ENCODE data around the gene ABCC1.
"Not testable (repeated sequence)": the region's sequence is repeated elsewhere in the genome, so short reads cannot be mapped to it uniquely, and the experiment has no call there.

ABCC1 gene

DNA sequence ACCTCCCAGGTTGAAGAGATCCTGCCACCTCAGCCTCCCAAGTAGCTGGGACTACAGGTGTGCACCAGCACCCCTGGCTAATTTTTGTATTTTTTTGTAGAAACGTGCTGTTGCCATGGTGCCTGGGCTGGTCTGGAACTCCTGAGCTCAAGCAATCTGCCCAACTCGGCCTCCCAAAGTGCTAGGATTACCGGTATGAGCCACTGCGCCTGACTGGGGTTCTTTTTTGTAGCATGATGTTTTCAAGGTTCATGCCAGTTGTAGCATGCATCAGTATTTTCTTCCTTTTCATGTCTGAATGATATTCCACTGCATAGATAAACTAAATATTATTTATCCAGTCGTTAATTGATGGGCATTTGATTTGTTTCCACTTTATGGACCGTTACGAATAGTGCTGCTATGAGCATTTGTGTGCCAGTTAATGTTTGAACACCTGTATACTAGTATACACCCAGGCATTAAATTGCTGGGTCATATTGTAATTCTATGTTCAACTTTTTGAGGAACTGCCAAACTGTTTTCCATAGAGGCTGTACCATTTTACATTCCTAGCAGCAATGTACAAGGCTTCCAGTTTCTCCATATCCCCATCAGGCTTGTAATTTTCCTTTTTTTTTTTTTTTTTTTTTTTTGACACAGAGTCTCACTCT lies 36.2 kb upstream of the ABCC1 start:
- TF ChIP-seq, protein P1, sequence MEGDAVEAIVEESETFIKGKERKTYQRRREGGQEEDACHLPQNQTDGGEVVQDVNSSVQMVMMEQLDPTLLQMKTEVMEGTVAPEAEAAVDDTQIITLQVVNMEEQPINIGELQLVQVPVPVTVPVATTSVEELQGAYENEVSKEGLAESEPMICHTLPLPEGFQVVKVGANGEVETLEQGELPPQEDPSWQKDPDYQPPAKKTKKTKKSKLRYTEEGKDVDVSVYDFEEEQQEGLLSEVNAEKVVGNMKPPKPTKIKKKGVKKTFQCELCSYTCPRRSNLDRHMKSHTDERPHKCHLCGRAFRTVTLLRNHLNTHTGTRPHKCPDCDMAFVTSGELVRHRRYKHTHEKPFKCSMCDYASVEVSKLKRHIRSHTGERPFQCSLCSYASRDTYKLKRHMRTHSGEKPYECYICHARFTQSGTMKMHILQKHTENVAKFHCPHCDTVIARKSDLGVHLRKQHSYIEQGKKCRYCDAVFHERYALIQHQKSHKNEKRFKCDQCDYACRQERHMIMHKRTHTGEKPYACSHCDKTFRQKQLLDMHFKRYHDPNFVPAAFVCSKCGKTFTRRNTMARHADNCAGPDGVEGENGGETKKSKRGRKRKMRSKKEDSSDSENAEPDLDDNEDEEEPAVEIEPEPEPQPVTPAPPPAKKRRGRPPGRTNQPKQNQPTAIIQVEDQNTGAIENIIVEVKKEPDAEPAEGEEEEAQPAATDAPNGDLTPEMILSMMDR (IDR thresholded peaks at IDR 0.05; ENCODE audit: extremely low read depth, missing control alignments): no peak
- no peak for DNase-seq (ENCODE audit: low spot score)

DNA sequence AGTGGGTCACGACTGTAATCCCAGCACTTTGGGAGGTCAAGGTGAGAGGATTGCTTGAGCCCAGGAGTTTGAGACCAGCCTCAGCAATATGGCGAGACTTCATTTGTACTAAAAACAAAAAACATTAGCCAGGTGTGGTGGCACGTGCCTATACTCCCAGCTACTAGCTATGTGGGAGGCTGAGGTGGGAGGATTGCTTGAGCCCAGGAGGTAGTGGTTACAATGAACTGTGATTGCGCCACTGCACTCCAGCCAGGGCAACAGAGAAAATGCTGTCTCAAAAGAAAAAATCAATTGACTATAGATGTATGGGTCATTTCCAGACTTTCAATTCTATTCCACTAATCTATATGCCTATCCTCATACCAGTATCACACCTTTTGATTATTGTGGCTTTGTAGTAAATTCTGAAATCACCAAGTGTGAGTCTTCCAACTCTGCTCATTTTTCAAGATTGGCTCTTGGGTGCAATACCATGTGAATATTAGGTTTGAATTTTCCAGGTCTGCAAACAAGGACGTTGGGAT lies 33.8 kb upstream of the ABCC1 start:
- TF ChIP-seq, protein P1 (IDR thresholded peaks at IDR 0.05; ENCODE audit: extremely low read depth, missing control alignments): no peak
- DNase-seq (ENCODE audit: low spot score): no peak

DNA sequence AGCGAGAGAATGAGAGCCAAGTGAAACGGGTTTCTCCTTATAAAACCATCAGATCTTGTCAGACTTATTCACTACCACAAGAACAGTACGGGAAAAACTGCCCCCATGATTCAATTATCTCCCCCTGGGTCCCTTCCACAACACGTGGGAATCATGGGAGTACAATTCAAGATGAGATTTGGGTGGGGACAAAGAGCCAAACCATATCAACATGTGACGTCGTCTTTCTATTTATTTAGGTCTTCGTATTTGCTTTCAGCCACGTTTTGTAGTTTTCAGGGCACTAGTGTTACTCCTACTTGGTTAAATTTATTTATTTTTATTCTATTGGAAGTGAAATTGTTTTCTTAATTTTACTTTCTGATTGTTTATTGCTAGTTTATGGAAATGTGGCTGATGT lies 33.1 kb upstream of the ABCC1 start:
- TF ChIP-seq, protein P1 (IDR thresholded peaks at IDR 0.05; ENCODE audit: extremely low read depth, missing control alignments): no peak
- no peak for DNase-seq (ENCODE audit: low spot score)

DNA sequence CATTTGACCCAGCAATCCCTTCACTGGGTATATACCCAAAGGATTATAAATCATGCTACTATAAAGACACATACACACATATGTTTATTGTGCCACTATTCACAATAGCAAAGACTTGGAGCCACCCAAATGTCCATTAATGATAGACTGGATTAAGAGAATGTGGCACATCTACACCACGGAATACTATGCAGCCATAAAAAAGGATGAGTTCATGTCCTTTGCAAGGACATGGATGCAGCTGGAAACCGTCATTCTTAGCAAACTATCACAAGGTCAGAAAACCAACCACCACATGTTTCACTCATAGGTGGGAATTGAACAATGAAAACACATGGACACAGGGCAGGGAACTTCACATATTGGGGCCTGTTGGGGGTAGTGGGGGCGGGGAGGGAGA lies 31.1 kb upstream of the ABCC1 start:
- DNase-seq (ENCODE audit: low spot score): not testable (repeated sequence)

DNA sequence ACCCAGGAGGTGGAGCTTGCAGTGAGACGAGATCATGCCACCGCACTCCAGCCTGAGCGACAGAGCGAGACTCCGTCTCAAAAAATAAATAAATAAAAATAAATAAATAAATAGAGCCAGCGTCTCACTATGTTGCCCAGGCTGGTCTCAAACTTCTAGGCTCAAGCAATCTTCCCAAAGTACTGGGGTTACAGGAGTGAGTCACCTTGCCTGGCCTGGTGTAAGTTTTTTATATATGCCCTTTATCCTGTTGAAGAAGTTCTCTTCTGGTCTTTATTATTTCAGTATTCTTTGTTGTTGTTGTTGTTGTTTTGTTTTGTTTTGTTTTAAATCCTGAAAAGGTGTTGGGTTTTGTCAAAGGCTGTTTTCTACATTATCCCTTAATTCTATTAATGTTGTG lies 30.1 kb upstream of the ABCC1 start:
- TF ChIP-seq, protein P1 (IDR thresholded peaks at IDR 0.05; ENCODE audit: extremely low read depth, missing control alignments): no peak
- no peak for DNase-seq (ENCODE audit: low spot score)

DNA sequence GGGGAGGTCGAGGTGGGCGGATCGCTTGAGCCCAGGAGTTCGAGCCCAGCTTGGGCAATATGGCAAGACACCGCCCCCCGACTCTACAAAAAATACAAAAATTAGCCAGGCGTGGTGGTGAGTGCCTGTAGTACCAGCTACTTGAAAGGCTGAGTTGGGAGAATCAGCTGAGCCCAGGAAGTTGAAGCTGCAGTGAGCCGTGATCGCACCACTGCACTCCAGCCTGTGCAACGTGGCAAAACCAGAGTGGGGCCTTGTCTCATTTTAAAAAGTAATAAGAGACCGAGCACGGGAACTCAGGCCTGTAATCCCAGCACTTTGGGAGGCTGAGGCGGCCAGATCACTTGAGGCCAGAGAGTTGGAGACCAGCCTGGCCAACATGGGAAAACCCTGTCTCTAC lies 24.4 kb upstream of the ABCC1 start:
- no peak for DNase-seq (ENCODE audit: low spot score)
- TF ChIP-seq, protein P1 (IDR thresholded peaks at IDR 0.05; ENCODE audit: extremely low read depth, missing control alignments): no peak

DNA sequence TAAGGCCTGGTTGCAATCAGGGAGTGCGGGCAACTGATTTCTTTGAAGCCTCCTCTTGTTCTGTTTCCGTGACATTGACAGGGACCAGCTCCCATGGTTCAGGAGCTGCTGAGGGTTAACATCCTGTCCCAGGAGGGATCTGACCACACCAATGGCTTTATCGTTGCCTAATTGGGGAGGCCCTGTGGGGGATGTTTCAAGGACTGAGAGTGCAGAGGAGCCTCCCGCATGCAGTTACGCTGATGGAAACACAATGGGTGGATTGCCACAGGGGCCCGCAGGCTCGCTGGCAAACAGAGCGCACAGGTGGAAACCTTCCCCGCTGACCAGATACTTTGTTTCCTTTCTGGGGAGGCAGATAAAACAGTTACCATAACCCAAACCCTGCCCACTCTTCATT lies 23.8 kb upstream of the ABCC1 start:
- TF ChIP-seq, protein P1 (IDR thresholded peaks at IDR 0.05; ENCODE audit: extremely low read depth, missing control alignments): no peak
- no peak for DNase-seq (ENCODE audit: low spot score)
